Activated CD4-positive, alpha-beta T cell treated with anti-CD3 and anti-CD28 coated beads, Interleukin-10, Interleukin-2, amounts not matched to agents 100 ng/mL and 50 ng/mL, durations not matched to agents 16 hours and 8 hours (primary cell): ENCODE data around the gene TRIO.

Experiments
- DNase-seq: peaks from one replicate; pipeline ENCODE4 v3.0.0-alpha.2; 2020

The TRIO gene

GRCh38 chr5:14252793-14253192 lies 109.7 kb downstream of the TRIO start:
- no peak for DNase-seq

- no peak for DNase-seq
Measured at GRCh38 chr5:14254686-14255085, 111.5 kb downstream of the TRIO start.

DNA sequence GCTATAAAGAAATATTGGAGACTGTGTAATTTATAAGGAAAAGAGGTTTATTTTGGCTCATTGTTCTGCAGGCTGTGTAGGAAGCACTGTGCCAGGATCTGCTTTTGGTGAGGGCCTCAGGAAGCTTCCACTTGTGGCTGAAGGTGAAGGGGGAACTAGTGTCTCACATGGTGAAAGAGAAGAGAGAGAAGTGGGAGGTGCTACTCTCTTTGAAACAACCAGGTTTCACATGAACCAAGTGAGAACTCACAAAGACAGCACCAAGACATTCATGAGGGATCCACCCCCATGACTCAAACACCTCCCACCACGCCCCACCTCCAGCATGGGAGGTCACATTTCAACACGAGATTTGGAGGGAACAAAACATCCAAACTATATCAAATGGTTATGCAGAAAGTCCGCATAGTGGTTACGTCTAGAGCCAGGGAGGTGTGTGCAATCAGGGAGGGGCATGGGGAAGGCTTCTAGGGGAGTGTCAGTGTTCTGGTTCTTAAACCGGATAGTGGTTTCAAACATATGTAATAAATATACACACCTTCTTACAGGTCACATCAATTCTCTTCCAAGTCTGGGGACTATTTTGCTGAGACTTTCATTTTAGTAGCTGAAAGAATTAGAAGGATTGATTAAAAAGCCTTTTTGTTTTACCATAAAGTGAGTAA lies 113.0 kb downstream of the TRIO start:
- no peak for DNase-seq

GRCh38 chr5:14256756-14257393 lies 113.7 kb downstream of the TRIO start:
- DNase-seq = no peak

GRCh38 chr5:14257995-14258403 lies 114.9 kb downstream of the TRIO start:
- peak; percentile 18 for DNase-seq

- DNase-seq = no peak
Measured at GRCh38 chr5:14258840-14259239, 115.7 kb downstream of the TRIO start.

GRCh38 chr5:14260637-14261036 lies 117.5 kb downstream of the TRIO start:
- DNase-seq = no peak

DNA sequence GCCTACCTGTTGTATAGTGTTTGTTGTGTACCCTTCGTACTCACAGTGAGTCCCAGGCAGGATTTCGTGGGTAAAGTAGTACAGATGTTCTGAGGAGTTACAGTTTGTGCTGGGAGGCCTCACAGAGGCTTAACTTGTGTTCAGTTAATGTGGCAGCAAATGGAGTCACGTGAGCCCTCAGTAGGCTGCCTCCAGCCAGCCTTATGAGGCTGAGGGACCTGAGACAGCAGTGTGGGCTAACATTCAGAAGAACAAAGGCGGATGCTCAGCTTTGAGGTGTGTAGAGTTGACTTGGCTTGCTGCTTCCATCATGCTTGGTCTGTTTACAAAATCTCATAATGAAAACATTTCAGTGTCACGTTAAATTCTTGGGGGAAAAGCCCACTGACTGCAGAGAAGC lies 118.1 kb downstream of the TRIO start:
- DNase-seq = no peak

- no peak for DNase-seq
Measured at GRCh38 chr5:14261856-14262611, 118.9 kb downstream of the TRIO start.

- no peak for DNase-seq
Measured at GRCh38 chr5:14263113-14263512, 120.0 kb downstream of the TRIO start.

GRCh38 chr5:14263699-14264098 lies 120.6 kb downstream of the TRIO start:
- DNase-seq = no peak

GRCh38 chr5:14264605-14265316 lies 121.6 kb downstream of the TRIO start:
- peak; percentile 80 for DNase-seq

DNA sequence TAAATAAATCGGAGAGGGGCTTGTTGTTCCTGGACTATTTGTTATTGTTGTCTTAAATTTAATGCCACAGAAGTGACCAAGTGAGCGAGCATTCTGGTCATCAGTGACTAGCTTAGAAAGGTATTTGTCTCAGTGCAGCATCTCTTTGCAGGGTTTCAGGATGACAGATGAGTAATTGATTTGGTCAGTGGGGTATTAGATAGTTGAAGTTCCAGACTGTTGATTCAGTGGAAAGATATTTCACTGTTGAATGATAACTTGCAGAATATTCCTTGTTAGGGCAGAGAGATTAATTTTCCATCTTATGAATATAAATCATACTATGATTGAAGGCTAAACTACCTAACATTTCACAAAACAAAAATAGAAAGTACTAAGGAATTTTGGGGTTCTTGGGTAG lies 122.4 kb downstream of the TRIO start:
- no peak for DNase-seq

- DNase-seq = no peak
Measured at GRCh38 chr5:14266171-14266570, 123.0 kb downstream of the TRIO start.

- DNase-seq = no peak
Measured at GRCh38 chr5:14266686-14267085, 123.5 kb downstream of the TRIO start.

- DNase-seq = no peak
Measured at GRCh38 chr5:14267166-14267838, 124.2 kb downstream of the TRIO start.

DNA sequence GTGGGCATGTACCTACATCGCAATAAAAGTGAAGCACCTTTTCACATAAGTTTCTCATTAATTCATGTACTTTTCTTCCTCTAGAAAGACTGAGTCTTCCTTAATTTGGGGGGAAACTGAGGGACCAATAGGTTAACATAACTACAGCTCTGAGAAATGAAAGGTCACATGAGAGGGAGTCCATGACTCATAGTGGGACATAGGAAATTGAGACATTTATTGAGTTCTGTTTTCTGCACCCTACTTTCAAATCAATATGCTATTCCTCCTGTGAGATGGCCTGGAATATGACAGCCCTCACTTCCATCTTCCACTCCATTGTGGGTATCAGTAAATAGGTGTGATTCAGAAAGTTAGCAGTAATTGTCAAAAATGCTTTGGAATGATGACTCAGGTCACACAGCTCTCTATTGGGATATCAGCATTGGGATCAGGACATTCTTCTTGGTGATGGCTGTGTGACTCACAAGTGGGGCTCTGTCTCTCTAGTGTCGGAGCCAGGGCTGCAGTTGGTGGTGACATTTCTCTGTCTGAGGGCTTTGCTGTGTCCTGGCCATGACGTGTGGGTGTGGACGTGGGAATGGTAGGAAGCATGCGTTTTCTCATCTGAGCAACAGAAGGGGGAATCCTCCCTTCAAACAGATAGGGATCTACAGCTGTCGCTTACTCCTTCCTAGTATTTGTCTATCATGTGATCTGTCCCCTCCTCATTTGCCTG lies 125.0 kb downstream of the TRIO start:
- DNase-seq = no peak

DNA sequence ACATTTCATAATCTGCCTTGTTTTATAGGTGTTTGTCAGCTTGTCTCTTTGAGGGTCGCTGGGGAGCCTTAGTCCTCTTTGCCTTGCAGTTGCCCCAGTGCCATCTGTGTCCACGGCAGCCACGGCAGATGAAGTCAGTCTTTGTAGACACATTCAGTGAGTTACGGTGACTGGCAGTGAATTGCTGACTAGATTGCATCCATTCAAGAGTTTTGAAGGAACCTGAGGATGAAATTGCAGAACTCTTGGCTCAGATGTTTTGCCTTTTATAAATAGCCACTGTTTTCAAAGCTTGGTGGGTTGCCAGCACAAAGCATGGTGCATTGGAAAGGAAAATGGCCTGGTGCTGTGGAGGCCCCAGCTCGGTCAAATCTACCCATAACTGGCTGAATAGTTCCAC lies 125.6 kb downstream of the TRIO start:
- no peak for DNase-seq

- DNase-seq = no peak
Measured at GRCh38 chr5:14269395-14269794, 126.3 kb downstream of the TRIO start.

- DNase-seq = peak; percentile 46
Measured at GRCh38 chr5:14270209-14270702, 127.1 kb downstream of the TRIO start.

DNA sequence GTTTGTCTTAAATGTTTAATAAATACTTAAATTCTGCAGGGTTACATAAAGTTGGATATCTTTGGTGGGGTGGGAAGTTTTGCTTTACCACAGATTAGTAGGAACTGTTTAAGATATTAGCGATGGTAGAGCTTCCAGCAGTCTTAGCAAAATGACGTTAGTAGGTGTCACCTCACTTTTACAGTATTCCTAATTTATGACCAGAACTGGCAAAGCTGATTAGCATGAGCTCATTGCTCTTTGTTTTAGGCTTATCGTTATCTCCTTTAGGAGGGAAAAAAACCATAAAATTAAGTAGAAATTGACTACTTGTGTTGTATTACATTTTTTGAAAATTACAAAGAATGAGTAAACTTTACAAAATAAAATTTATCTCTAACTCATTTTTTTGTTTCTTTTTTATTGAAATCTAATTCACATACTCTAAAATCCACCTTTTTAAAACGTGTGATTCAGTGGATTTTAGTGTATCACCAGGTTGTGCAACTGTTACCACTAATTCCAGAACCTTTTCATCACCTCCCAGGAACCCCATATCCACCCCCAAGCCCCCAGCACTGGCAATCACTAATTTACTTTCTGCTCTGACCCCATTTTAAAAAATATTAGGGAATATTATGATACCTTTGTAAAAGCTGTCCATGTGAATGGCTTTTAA lies 129.5 kb downstream of the TRIO start:
- DNase-seq = no peak
